AG09309 (cell line): ENCODE data around the gene CACNG4.

Experiments
- DNase-seq: peaks from one replicate; pipeline ENCODE4 v3.0.0-alpha.2; 2010; ENCODE audit warnings: low read depth
- H3K4me3 ChIP-seq: 2 replicates; pipeline ENCODE4 v1.5.1; 2011; ENCODE audit warnings: mild to moderate bottlenecking, low read depth, low read length, moderate library complexity; ENCODE audit not compliant: control insufficient read depth
- TF ChIP-seq, protein P1 (sequence below): IDR thresholded peaks from 2 replicates; pipeline ENCODE4 v1.5.1; 2011; ENCODE audit warnings: mild to moderate bottlenecking, low read depth, low read length, inconsistent platforms; ENCODE audit not compliant: insufficient read depth, control insufficient read depth; ENCODE audit errors: missing control alignments

Gene CACNG4

DNA sequence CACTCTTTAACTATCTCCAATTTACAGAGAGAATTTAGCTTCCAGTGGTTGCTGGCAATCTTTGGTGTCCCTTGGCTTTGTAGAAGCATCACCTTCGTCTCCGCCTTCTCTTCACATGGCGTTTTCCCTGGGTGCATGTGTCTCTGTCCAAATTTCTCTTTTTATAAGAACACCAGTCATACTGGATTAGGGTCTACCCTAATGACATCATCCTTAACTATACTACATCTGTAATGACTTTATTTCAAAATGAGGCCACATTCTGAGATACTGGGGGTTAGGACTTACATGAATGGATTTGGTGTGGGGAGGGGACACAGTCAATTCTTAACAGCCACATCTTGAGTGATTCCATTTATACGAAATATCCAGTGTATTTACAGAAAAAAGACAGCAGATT lies 22.2 kb downstream of the CACNG4 start:
- TF ChIP-seq, protein P1, sequence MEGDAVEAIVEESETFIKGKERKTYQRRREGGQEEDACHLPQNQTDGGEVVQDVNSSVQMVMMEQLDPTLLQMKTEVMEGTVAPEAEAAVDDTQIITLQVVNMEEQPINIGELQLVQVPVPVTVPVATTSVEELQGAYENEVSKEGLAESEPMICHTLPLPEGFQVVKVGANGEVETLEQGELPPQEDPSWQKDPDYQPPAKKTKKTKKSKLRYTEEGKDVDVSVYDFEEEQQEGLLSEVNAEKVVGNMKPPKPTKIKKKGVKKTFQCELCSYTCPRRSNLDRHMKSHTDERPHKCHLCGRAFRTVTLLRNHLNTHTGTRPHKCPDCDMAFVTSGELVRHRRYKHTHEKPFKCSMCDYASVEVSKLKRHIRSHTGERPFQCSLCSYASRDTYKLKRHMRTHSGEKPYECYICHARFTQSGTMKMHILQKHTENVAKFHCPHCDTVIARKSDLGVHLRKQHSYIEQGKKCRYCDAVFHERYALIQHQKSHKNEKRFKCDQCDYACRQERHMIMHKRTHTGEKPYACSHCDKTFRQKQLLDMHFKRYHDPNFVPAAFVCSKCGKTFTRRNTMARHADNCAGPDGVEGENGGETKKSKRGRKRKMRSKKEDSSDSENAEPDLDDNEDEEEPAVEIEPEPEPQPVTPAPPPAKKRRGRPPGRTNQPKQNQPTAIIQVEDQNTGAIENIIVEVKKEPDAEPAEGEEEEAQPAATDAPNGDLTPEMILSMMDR: no peak
- DNase-seq: no peak
- H3K4me3 ChIP-seq: no peak overlapping the region

DNA sequence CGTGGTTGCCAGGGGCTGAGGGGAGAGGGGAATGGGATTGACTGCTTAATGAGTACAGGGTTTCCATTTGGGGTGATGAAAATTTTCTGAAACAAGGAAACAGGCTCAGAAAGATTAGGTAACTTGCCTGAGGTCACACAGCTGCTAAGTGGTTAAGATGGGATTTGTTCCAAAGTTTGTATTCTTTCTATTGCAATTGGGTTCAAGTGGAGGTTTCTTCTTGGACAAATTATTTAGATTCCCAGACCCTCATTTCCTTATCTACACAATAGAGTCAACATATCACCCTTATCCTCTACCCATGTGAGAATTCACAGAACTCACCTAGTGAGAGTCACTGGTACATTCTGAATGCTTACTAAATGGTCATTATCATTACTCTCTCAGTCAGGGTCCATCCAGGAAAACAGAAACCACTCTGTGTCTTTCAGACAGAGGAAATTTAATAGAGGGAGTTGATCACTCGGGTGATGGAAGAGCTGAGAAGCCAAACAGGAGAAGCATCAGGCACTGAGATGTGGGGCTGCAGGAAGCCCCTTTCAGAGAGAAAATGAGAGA lies 22.6 kb downstream of the CACNG4 start:
- TF ChIP-seq, protein P1: no peak
- no peak for DNase-seq
- H3K4me3 ChIP-seq: no peak overlapping the region

DNA sequence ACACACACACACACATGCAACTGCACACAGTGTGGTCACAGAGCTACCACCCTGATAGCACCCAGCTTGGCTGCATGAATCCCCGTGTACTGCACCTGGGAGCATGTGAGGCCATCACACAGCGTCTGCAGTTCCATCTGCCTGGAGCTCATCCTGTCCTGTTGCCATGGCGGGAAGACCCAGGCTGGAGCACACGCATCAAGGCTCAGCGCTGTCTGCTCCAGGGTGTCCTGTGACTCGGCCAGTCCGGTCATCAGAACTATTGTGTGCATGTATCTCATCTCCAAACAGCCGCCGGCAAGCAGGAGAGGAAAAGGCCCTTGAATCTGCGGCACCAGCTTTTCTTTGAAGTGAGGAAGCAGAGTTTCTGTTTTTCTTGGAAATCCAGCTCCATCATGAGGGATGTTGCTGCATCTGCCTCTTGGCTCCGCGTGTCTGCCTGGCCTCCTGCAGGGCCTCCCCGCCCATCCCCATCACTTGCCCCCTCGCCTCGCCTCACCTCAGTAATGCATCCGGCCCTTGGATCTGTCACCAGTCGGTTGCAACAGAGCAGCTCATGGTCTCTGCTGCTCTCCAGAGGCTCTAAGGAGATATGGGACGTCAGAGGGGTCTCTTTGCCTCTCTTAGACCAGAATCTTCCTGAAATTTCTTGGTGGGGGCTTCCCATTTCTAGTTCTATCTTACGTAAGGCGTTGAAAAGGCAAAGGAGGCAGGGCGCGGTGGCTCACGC lies 23.7 kb downstream of the CACNG4 start:
- no peak for DNase-seq
- TF ChIP-seq, protein P1: no peak
- H3K4me3 ChIP-seq: no peak overlapping the region

DNA sequence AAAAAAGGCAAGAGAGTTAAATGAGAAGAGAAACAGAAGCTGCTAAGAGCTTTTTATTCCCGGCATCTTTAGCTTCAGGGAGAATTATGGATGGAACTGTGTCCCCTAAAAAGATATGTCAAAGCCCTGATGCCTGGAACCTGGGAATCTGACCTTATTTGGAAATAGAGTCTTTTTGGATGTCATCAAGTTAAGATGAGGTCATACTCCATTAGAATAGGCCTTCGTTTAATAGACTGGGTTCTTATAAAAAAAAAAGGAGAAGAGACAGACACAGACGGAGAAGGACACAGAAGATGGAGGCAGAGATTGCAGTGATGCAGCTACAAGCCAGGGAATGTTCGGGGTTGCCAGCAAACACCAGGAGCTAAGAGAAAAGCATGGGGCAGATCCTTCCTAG lies 24.6 kb downstream of the CACNG4 start:
- no peak for DNase-seq
- H3K4me3 ChIP-seq: no peak overlapping the region
- TF ChIP-seq, protein P1: no peak

DNA sequence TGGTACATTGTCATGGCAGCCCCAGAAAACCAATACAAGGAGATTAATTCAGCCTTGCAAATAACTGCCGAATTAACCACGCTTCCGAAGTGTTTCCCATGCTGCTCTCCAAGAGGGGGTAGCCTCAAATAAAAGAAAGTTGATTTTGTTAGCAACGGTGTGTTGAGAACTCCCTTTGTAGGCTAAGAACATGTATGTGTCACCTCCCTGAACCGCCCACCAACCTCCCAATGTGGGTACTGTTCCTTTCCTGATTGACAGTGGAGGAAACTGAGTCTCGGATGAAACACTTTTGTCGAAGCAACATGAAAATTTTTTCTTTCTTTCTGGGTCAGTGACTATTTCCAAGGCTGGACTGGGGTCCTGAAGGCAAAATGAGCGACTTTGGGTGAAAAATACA lies 25.1 kb downstream of the CACNG4 start:
- DNase-seq: no peak
- TF ChIP-seq, protein P1: no peak
- no peak overlapping the region for H3K4me3 ChIP-seq

DNA sequence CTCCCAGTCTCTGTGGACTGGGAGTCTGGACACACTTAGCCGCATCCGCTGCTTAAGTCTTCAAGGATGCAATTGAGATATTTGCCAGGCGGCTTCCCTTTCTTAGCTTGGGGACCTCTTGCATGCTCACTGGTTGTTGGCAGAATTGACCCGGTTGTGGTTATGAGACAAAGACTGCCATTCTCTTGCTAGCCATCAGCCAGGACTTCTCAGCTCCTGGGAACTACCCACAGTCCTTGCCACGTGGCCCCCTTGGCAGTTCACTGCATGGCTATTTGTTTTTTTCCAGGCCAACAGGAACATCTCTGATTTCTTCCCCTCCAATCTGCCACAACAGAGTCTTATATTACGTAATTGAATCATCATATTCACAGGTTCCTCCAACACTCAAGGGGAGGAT lies 25.5 kb downstream of the CACNG4 start:
- TF ChIP-seq, protein P1: no peak
- no peak overlapping the region for H3K4me3 ChIP-seq
- no peak for DNase-seq

DNA sequence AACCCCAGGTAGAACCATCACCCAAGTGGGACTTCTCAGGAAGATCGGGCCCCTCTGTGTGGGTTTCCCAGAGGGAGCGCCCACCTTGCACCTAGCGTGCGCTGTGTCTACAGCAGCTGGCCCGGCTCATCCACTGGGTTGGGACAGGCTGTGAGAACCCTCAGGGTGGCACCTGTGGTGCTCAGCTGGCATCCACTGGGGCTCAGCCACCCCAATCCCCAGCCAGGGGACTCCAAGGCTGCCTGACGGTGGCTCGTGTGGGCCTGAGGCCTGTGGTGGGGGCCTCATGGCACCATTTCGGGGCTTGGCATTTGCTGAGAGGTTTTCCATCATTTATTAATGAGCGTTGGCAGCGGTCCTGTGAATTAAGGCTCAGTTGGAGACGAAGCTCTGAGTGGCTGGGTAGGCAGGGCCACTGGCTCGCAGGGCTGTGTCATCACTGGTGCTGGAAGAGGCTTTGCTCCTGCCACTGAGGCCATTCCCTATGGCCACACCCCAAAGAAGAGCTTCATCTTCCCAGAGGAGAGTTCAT lies 28.5 kb downstream of the CACNG4 start:
- H3K4me3 ChIP-seq: no peak overlapping the region
- no peak for DNase-seq
- TF ChIP-seq, protein P1: no peak
